Measurements from ENCODE around the gene ZSWIM8.
"Not testable (repeated sequence)": the region's sequence is repeated elsewhere in the genome, so short reads cannot be mapped to it uniquely, and the experiment has no call there.

Gene ZSWIM8

DNA sequence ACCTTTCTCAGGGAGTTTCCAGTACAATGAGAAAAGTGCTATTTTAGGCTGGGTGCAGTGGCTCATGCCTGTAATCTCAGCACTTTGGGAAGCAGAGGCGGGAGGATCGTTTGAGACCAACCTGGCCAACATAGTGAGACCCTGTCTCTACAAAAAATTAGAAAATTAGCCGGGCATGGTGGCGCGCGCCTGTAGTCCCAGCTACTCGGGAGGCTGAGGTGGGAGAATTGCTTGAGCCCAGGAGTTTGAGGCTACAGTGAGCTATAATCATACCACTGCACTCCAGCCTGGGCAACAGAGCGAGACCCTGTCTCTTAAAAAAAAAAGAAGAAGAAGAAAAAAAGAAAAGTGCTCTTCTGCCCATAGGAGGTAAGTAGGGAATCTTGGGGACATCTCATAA lies 10.6 kb downstream of the ZSWIM8 start:
- not testable (repeated sequence) for DNase-seq

DNA sequence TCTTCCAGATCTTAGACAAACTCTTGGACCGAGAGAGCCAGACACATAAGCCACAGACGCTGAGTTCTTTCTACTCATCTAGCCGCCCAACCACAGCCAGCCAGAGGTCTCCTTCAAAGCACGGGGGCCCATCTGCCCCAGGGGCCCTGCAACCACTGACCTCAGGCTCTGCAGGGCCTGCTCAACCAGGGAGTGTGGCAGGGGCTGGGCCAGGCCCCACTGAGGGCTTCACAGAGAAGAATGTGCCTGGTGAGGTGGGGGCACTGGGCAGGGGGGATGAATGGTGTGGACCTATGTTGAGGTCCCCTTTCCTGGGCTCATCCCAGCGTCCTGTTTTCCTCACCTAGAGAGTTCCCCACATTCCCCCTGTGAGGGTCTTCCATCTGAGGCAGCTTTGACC lies 11.4 kb downstream of the ZSWIM8 start:
- no peak for DNase-seq

DNA sequence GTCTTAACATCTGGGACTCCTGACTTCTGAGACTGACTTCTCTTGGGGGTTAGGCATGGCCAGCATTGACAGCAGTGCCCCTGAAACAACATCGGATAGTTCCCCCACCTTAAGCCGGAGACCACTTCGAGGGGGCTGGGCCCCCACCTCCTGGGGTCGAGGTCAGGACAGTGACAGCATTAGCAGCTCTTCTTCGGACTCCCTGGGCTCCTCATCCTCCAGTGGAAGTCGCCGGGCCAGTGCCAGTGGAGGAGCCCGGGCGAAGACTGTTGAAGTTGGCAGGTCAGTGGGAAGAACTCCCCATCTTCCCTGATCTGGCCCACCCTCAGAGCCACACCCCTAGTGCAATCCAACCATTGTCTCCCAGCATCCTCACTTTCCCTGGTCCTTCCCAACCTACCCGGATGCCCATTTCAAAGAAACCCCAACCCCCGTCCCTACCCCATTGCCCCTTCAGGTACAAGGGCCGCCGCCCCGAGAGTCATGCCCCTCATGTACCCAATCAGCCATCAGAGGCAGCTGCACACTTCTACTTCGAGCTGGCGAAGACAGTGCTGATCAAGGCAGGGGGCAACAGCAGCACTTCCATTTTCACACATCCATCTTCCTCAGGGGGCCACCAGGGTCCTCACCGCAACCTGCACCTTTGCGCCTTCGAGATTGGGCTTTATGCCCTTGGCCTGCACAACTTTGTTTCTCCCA lies 12.1 kb downstream of the ZSWIM8 start:
- no peak for DNase-seq

DNA sequence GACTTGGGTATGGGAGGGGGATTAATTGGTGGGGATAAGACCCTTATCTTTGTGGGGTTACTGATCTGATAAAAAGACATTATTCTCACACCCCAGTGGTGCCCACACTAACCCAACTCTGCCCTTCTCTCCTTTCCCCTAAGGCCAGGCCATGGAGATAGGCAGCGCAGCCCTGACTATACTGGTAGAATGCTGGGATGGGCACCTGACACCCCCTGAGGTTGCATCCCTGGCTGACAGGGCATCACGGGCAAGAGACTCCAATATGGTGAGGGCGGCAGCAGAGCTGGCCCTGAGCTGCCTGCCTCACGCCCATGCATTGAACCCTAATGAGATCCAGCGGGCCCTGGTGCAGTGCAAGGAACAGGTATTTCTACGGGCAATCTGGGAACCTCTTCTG lies 12.7 kb downstream of the ZSWIM8 start:
- DNase-seq = no peak

DNA sequence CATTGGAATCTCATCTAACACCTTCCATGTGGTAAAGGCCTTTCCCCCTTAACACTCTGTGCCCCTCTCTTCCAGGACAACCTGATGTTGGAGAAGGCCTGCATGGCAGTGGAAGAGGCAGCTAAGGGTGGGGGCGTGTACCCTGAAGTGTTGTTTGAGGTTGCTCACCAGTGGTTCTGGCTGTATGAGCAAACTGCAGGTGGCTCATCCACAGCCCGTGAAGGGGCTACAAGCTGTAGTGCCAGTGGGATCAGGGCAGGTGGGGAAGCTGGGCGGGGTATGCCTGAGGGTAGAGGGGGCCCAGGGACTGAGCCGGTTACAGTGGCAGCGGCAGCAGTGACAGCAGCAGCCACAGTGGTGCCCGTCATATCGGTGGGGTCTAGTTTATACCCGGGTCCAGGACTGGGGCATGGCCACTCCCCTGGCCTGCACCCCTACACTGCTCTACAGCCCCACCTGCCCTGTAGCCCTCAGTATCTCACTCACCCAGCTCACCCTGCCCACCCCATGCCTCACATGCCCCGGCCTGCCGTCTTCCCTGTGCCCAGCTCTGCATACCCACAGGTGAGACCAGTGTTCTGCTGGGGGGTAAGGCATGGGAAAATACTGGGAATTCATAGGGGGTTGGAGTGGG lies 13.6 kb downstream of the ZSWIM8 start:
- no peak for DNase-seq

DNA sequence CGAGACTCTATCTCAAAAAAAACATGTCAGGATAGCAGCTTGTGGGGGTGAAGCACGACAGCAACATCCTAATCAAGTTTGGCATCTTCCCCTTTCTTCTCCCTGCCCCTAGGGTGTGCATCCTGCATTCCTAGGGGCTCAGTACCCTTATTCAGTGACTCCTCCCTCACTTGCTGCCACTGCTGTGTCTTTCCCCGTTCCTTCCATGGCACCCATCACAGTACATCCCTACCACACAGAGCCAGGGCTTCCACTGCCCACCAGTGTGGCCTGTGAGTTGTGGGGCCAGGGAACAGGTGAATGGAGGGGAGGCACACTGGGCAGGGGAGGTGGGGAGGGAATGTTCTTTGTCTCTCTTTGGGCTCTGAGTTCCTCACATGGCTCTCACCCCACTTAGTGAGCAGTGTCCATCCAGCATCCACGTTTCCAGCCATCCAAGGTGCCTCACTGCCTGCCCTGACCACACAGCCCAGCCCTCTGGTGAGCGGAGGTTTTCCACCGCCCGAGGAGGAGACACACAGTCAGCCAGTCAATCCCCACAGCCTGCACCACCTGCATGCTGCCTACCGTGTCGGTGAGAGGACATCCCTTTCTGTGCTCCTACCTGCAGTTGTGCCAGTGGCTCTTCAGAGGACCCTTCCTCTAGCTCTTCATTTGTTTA lies 14.6 kb downstream of the ZSWIM8 start:
- no peak for DNase-seq

DNA sequence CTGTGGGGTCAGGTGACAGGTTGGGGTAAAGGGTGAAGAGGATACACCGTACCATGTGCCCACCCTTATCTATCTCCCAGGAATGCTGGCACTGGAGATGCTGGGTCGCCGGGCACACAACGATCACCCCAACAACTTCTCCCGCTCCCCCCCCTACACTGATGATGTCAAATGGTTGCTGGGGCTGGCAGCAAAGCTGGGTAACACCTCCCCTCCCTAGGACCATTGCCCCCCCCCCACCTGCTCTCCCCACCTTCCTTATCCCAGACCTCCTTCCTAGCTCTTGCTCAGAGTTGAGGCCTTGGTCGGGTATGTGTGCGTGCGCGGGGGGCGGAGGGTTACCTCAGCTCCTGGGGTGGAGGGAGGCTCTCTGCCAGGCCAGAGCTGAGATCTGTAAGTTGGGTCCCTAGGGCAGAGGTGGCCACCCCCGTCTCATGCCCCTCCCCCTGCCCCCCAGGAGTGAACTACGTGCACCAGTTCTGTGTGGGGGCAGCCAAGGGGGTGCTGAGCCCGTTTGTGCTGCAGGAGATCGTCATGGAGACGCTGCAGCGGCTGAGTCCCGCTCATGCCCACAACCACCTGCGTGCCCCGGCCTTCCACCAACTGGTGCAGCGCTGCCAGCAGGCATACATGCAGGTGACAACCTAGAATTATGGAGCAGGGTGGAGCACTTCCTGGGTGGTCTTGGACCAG lies 15.3 kb downstream of the ZSWIM8 start:
- DNase-seq = no peak

DNA sequence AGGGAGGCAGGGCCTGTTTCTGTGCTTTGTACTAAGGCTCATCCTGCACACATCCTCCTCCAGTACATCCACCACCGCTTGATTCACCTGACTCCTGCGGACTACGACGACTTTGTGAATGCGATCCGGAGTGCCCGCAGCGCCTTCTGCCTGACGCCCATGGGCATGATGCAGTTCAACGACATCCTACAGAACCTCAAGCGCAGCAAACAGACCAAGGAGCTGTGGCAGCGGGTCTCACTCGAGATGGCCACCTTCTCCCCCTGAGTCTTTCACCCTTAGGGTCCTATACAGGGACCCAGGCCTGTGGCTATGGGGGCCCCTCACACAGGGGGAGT lies 15.8 kb downstream of the ZSWIM8 start:
- no peak for DNase-seq

DNA sequence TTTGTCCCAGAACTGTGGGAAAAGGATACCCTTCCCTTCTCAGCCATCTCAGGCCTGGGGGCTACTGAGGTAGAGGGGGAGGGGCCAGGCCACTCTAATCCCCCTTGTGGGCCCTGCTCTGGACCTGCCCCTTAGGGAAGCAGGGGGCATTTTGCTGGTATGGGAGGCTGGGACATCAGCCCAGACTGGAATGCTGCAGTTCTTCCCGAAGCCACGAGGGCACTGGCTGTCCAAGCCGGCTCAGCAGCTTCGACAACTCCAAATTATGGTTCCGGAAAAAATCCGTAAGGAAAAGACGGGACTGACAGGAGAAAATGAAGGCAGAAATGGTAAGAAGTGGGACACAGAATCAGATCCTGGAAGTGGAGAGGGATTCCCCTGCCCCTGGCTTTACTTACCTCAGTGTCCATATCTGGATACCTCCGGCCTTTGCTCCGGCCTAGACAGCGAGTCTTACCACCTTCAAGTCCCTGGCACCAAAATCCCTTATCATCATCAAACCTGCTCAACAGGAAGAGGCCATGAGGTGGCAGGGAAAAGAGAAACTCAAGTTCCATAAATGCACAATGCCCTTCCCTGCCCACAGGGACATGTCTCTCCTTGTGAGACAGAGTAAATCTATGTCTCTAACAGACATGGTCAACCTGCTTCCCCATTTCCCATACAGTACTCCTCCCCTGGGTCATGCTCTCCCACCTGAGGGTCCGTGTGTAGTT lies 17.0 kb downstream of the ZSWIM8 start:
- DNase-seq = no peak

DNA sequence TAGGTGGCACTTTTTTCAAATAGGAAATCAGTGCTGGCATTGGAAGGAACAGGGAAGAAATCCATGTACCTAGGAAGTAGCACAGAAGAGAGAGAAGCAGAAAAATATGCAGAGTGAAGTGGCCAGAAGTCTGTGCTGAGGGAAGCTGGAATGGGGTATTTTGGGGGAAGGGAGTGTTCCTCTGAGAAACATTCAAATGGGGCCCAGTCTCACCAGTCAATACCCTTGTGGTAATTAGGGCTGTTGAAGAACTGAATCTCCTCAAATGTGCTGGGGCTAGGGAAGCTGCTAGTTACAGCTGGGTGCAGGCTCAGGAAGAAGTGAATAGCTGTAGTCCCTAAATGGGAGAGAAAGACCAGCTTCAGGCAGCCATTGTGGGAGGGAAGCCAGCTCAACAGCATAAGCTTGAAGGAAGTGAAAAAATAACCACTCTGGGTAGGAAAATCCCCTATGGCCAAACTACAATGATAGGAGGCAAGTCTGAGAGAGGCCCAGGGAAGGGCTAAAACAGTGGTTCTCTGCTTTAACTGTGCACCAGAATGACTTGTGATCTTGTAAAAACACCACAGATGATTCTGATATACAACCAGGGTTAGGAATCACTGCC lies 18.4 kb downstream of the ZSWIM8 start:
- no peak for DNase-seq

DNA sequence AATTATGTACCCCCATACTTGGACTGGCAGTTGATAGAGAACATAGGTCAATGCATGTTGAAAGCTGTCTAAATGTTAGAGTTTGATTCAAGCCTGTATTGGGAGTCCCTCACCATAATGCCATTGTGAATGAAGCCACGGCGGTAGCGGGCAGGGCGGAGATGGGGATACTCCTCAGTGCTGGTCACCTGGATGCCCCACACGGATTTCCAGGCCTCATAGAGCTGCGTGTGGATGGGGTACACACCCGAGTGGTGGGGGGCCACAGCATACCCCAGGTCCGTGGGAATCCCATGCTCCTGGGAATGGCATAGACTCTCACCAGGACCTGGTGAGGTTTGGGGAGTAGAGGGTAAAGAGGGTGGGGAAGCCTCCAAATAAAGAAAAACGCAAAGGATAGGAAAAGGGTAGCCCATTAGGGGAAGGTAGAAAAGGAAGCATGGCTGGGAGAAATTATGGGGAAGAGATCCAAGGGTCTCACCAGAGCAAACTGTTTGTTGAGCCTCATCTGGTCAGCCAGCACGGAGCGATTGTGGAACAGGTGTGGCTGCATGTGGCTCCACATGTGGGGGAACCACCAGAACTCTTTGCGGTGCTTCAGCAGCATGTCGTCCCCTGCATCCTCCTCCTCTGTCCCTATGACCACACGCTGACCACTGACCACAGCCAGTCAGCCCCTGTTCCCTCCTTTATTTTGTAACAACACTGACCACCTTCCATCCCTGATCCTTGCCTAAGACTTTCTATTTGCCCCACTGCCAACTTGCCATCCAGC lies 21.0 kb downstream of the ZSWIM8 start:
- DNase-seq = no peak

DNA sequence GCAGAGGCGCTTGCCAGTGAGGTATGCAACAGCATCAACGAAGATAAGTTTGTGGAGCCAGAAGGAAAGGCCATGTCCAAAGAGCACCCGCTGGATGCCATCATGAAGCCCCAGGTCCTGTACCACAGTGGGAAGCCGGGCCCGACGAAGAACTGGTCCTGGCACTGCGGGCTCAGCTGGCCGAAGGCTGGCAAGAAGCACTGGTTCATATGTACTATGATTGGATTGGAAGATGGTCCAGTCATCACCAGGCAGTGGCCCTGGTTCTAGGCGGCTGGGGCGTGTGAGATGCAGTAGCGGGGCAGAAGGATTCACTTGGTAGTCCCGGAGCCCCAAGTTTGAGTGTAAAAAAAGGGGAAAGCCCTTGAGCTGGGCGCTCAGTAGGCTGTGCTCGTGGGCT lies 22.1 kb downstream of the ZSWIM8 start:
- no peak for DNase-seq

DNA sequence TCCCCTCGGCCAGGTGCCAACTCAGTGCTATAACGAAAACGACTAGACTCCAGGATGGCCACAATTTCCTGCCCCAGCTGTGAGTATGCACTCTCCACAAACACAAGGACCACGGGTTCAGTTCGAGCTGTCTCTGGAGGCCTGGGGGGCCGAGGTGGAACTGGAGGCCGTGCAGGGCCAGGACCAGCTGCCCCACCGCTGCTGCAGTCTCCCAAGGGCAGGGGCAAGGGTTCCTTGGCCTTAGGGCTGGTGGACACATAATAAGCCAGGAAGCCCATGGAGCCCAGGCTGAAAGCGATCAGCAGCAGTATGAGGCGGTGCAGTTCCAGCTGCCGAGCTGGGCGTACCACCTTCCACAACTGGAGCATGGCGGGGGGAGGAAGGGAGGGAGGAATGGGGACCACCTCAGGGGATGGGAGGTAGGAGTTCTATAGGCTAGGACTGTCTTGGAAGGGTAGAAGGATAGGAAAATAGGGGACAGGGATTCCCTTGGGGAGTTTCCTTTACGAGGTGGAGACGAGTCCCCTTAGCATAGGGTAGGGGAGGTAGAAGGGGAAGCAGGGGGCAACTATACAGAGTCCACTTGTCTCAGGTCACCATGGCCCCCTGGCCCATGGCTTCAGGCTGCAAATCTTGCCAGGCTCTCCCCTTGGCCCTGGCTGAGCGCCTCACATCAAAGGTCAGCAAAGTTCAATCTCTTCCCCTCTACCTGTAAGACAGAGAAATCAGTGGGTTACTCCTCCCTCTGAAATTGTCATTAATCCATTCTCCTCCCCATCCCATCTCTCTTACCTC lies 22.8 kb downstream of the ZSWIM8 start:
- DNase-seq = no peak

DNA sequence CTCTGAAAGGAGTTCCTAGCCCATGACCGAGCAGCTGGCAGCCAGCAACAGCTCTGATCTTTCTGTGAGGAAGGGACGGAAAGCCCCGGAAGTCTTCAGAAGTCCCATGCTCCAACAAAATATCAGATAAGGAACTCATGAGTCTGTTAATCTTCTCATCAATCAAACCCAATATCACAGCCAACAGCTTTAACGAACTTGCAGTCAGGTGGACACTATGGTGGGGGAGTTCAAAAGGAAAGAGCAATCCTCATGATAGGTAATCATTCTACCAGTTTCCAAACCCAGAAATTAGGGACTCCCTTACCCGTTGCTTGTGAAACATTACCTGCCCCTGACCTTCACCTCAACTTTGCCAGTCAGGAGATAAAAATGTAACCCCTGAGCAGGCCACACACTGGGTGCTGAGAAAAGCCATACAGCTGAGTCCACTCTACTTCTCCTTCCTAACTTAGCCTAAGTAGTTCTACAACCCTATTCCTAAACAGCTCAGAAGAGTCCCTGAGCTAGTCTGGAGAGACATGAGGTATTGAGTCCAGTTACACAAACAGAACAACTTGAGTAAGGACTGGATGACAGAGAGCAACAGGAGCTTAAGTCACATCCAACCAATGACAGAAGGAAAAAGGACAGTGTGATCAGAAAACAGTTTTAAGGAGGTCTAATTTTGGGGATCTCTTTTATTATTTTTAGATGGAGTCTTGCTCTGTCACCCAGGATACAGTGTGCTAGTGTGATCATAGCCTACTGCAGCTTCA lies 23.8 kb downstream of the ZSWIM8 start:
- DNase-seq = no peak

DNA sequence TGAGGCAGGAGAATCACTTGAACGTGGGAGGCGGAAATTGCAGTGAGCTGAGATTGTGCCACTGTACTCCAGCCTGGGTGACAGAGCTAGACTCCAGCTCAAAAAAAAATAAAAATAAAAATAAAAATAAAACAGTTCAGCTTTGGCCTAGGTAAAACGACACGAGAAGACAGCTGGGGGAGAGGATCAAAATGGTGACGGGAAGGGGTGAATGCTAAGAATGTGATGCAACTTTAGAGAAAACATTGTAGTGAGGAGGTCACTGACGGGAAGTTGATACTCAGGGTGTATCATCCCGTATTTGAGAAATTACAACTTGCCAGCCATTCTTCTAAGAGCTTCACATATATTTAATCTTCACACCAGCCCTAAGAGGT lies 24.9 kb downstream of the ZSWIM8 start:
- peak; percentile 43 for DNase-seq

DNA sequence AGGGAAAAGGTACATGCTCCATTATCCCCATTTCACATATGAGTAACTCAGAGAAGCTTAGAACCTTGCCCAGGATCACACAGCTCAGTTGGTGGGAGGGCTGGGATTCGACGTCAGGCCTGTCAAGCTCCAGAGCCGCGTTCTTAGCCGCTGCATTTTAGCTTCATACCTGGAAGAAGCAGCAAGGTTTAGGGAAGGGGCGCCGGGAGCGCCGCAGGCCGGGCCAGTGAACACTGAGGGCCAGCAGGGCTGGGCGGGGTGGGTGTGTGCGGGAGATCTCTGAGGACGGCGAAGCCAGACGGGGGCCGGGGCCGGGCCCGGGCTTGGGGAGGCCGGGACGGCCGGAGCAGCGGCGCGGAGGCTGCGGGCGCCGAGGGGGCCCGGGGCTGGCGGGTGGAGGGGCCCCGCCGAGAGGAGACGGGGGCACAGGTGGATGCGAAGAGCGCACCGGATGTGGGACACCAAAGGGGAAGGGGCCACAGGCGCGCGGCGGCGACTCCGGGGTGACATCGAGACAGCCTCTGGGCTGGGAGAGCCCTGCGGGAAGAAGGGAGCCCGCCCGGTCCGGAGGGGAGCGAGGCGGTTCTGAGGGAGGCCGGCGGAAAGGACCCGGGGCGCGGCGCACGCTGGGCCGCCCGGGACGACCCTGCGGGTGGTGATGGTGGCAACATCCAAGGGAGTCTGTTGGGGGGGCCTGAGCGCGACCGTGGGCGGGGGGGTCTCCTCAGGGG lies 25.5 kb downstream of the ZSWIM8 start:
- DNase-seq = peak; percentile 71

DNA sequence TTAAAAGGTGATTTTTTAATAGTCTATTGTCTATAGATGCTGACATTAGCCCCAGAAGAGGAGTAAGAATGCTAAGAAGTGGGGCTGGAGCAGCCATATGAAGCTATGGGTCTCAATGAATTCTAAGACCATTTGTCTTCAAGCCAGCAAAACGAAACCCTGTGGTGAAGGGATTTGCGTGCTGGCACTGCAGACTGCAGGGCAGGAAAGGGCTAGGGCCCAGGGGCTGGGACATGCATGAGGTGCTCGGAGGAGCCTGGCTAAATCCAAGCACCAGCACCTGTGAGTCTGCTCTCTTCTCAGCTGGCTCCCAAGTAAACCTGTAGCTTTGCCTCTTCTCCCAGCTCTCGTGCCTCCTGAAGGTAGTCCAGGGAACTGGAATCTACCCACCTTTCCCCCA lies 27.3 kb downstream of the ZSWIM8 start:
- no peak for DNase-seq

DNA sequence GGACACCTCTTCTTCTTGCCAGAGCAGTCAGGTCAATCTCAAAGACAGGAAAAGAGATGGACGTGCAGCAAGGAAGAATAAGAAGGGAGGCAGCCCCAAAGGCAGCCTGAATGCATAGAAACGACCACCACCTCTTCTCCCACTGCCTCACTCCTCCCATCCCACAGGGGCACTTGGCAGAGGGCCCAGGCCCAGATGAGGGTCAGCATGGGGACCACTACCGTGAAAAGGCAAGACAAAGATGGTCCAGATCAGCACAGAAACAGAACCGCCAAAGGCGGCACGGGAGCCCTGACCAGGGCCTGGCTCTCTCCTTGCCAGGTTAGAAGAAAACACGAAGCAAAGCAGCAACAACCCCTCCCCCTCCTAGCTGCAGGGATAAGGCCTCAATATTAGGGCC lies 27.9 kb downstream of the ZSWIM8 start:
- DNase-seq = no peak

DNA sequence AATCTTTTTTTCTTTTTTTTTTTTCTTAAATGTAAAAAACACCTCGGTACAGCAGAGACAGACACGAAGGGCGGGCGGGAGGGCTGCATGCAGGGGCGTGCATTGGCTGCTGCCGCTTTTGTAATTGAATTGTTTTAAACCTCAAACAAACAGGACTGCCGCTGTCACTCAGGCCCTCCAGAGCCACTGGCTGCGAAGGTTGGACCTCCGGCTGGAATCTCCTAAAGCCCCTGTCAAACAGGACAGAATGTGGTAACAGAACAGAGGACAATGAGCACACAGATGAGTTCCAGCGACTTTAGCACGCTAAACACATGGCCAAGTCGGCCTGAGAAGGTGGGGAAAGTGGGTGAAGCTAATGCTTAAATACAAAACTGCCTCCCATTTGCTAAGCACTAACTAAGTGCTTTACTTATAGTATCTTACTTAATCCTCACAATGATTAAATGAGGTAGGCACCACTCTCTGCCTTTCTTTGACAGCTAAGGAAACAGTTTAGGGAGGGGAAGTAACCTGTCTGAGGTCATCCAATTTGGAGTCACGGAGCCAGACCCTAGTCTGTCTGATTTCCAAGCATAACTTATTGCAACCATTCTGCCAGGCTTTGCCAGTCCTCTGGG lies 29.0 kb downstream of the ZSWIM8 start:
- no peak for DNase-seq
